ENCODE results near the gene SPEN.
A peak's percentile ranks its signal among the peaks of the same experiment; 100 is the strongest.

SPEN gene

GRCh38 chr1:15957221-15958095 lies 110.0 kb downstream of the SPEN start:
- H3K9me3 Mint-ChIP-seq: no peaks in the 10 kb centered on the region
- TF ChIP-seq, protein P1, sequence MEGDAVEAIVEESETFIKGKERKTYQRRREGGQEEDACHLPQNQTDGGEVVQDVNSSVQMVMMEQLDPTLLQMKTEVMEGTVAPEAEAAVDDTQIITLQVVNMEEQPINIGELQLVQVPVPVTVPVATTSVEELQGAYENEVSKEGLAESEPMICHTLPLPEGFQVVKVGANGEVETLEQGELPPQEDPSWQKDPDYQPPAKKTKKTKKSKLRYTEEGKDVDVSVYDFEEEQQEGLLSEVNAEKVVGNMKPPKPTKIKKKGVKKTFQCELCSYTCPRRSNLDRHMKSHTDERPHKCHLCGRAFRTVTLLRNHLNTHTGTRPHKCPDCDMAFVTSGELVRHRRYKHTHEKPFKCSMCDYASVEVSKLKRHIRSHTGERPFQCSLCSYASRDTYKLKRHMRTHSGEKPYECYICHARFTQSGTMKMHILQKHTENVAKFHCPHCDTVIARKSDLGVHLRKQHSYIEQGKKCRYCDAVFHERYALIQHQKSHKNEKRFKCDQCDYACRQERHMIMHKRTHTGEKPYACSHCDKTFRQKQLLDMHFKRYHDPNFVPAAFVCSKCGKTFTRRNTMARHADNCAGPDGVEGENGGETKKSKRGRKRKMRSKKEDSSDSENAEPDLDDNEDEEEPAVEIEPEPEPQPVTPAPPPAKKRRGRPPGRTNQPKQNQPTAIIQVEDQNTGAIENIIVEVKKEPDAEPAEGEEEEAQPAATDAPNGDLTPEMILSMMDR (IDR thresholded peaks at IDR 0.05): peak; percentile 57
- peak overlapping the region; percentile 5 for H3K27ac Mint-ChIP-seq
- H3K27me3 Mint-ChIP-seq (ENCODE audit: low read depth, poor library complexity): peaks cover 4% of the 10 kb centered on the region
- peak; percentile 55 for DNase-seq
- peaks cover 11% of the 10 kb centered on the region for H3K36me3 Mint-ChIP-seq (ENCODE audit: low read depth)
- H3K4me3 Mint-ChIP-seq: peak overlapping the region; percentile 26
- H3K4me1 Mint-ChIP-seq: peaks cover 60% of the 10 kb centered on the region

DNA sequence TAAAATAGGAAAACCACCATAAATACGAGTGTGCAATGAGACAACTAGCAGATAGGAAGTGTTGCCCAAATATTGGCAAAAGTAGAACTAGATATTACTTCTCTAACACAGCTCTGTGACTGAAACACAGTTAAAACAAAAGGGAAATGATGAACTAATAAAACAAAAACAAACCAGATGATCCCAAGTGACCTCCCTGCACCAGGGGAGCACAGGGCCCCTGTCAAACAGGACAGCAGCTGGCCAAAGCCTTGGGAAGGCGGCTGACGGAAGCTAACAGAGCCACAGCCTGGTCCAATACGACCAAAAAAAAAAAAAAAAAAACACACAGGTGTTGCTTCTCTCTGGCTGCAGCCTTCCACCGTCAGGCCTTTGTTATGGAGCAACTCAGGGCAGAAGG lies 110.6 kb downstream of the SPEN start:
- TF ChIP-seq, protein P1 (IDR thresholded peaks at IDR 0.05): no peak
- Mint-ChIP-seq H3K27me3 (ENCODE audit: low read depth, poor library complexity) (peaks cover 4% of the 10 kb centered on the region), H3K9me3 (no peaks in the 10 kb centered on the region), H3K4me3 (peak overlapping the region; percentile 26), H3K4me1 (peaks cover 55% of the 10 kb centered on the region), H3K36me3 (ENCODE audit: low read depth) (peaks cover 6% of the 10 kb centered on the region), H3K27ac (peak overlapping the region; percentile 5)
- no peak for DNase-seq

GRCh38 chr1:15958793-15959192 lies 111.3 kb downstream of the SPEN start:
- H3K4me1 Mint-ChIP-seq: peaks cover 53% of the 10 kb centered on the region
- TF ChIP-seq, protein P1 (IDR thresholded peaks at IDR 0.05): no peak
- H3K27ac Mint-ChIP-seq: no peak overlapping the region
- no peak for DNase-seq
- H3K36me3 Mint-ChIP-seq (ENCODE audit: low read depth): peaks cover 6% of the 10 kb centered on the region
- peaks cover 4% of the 10 kb centered on the region for H3K27me3 Mint-ChIP-seq (ENCODE audit: low read depth, poor library complexity)
- no peaks in the 10 kb centered on the region for H3K9me3 Mint-ChIP-seq
- H3K4me3 Mint-ChIP-seq: no peak overlapping the region

GRCh38 chr1:15959424-15959823 lies 111.9 kb downstream of the SPEN start:
- H3K27me3 Mint-ChIP-seq (ENCODE audit: low read depth, poor library complexity): peaks cover 4% of the 10 kb centered on the region
- no peak for DNase-seq
- TF ChIP-seq, protein P1 (IDR thresholded peaks at IDR 0.05): no peak
- peaks cover 51% of the 10 kb centered on the region for H3K4me1 Mint-ChIP-seq
- no peak overlapping the region for H3K4me3 Mint-ChIP-seq
- peaks cover 8% of the 10 kb centered on the region for H3K36me3 Mint-ChIP-seq (ENCODE audit: low read depth)
- H3K9me3 Mint-ChIP-seq: no peaks in the 10 kb centered on the region
- peak overlapping the region; percentile 73 for H3K27ac Mint-ChIP-seq

DNA sequence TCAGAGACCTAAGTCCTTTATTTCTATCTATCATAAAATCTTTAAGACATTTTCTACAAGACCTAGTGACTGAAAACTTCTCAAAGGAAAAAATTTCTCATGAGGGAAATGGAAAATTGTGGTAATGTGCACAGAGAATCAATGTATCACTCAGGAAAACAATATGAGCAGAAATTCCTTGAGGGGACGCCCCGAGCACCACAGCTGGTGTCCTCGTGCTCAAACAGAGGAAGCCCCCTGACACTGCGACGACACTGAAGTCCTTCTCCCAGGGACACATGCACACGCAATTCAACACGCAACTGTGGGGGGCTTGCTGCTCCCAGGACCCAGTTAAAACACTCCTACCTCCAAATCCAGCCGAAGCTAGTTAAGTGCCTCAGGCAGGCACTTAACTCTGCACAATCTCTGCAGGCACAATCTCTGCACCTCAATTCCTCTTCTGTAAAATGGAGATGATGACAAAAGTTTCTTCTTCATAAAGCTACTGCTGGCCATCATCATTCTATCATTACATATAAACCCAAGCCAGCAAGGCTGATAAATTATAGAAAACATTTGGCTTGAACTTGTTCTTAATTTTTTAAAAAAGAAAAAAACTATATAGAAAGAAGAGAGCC lies 112.4 kb downstream of the SPEN start:
- H3K4me3 Mint-ChIP-seq: no peak overlapping the region
- peaks cover 51% of the 10 kb centered on the region for H3K4me1 Mint-ChIP-seq
- H3K9me3 Mint-ChIP-seq: no peaks in the 10 kb centered on the region
- H3K27me3 Mint-ChIP-seq (ENCODE audit: low read depth, poor library complexity): peaks cover 4% of the 10 kb centered on the region
- H3K36me3 Mint-ChIP-seq (ENCODE audit: low read depth): peaks cover 10% of the 10 kb centered on the region
- no peak overlapping the region for H3K27ac Mint-ChIP-seq
- TF ChIP-seq, protein P1 (IDR thresholded peaks at IDR 0.05): no peak
- no peak for DNase-seq

Measured in nephron progenitor cell (in vitro differentiated cells).